CD4-positive, alpha-beta T cell (primary cell): ENCODE measurements around the gene CCDC50. TPM values are rescaled to one million over a fixed set of nuclear protein-coding genes. Genes with fewer than 3 reads are reported as not detected.

Experiments
- ATAC-seq: fragments of 200-7000 bp; cut with Tn5 transposase; one replicate; pipeline ENCODE4 v1.10.0; 2022; ENCODE audit warnings: mild to moderate bottlenecking; ENCODE audit not compliant: poor library complexity
- CTCF ChIA-PET: fragments of 350-600 bp; sonication (Branson Sonifier 250); formaldehyde crosslinking; loops from one replicate; lab custom pipeline; 2021; ENCODE audit warnings: antibody characterized with exemption, inconsistent platforms; lab: Charles Lee
- POLR2A ChIA-PET: fragments of 350-600 bp; sonication (Branson Sonifier 250); formaldehyde crosslinking; loops from one replicate; lab custom pipeline; 2021; ENCODE audit warnings: antibody characterized with exemption, inconsistent platforms; lab: Charles Lee
- DNase-seq, 14 experiments: peaks; one replicate each; pipeline ENCODE4 v3.0.0-alpha.2; 2013 to 2020; ENCODE audit warnings: mixed read lengths in 2 of 14
- H3K27ac ChIP-seq, 2 donors: one replicate each; pipeline versions ENCODE4 v1.5.1 to v1.7.0; 2013; ENCODE audit warnings: low read length in 2 of 2, low read depth in 1 of 2, mild to moderate bottlenecking in 1 of 2
- H3K27me3 ChIP-seq, 2 experiments: 1 replicate in 1 of 2; 2 replicates in 1 of 2; pipeline versions ENCODE4 v1.6.1 to v1.7.0; 2013; ENCODE audit warnings: low read length in 2 of 2, control low read depth in 1 of 2, mild to moderate bottlenecking in 1 of 2, moderate library complexity in 1 of 2; ENCODE audit not compliant: insufficient read depth in 2 of 2, control insufficient read depth in 1 of 2
- H3K36me3 ChIP-seq: one replicate; pipeline ENCODE4 v1.6.1; 2013; ENCODE audit warnings: low read length, control low read depth; ENCODE audit not compliant: insufficient read depth
- H3K4me1 ChIP-seq: one replicate; pipeline ENCODE4 v1.6.1; 2013; ENCODE audit warnings: low read length, control low read depth; ENCODE audit not compliant: insufficient read depth
- H3K4me3 ChIP-seq: one replicate; pipeline ENCODE4 v1.5.1; 2013; ENCODE audit warnings: mild to moderate bottlenecking, low read length, moderate library complexity
- H3K9me3 ChIP-seq, 2 experiments: 1 replicate in 1 of 2; 2 replicates in 1 of 2; pipeline versions ENCODE4 v1.6.1 to v1.7.0; 2013; ENCODE audit warnings: low read length in 2 of 2, mild to moderate bottlenecking in 2 of 2, control low read depth in 1 of 2, moderate library complexity in 1 of 2; ENCODE audit not compliant: control insufficient read depth in 1 of 2, insufficient read depth in 1 of 2
- H3K27ac Mint-ChIP-seq: one replicate; pipeline ENCODE4 v1.8.0; 2020; ENCODE audit warnings: mixed read lengths
- H3K27me3 Mint-ChIP-seq: one replicate; pipeline ENCODE4 v1.8.0; 2021; ENCODE audit warnings: mixed read lengths
- H3K36me3 Mint-ChIP-seq: one replicate; pipeline ENCODE4 v1.8.0; 2021; ENCODE audit warnings: low read depth, mixed read lengths
- H3K4me1 Mint-ChIP-seq: one replicate; pipeline ENCODE4 v1.8.0; 2021; ENCODE audit warnings: low read depth, mixed read lengths
- H3K4me3 Mint-ChIP-seq: one replicate; pipeline ENCODE4 v1.8.0; 2020; ENCODE audit warnings: mild to moderate bottlenecking, mixed read lengths
- H3K9me3 Mint-ChIP-seq: one replicate; pipeline ENCODE4 v1.8.0; 2020; ENCODE audit warnings: mixed read lengths
- CTCF ChIP-seq: fragments of 200-600 bp; IDR thresholded peaks from one replicate; pipeline ENCODE4 v1.8.0; 2022; ENCODE audit warnings: antibody characterized with exemption, mild to moderate bottlenecking
- intact Hi-C, 2 experiments: fragments of 100-400 bp; cut with DNase I in 1 of 2; cut with micrococcal nuclease in 1 of 2; formaldehyde crosslinking; loops; one replicate each; pipeline versions ENCODE4 v1.15.1 to v1.9.0; 2023 to 2025; cut with DNase I, micrococcal nuclease
- total RNA-seq, 174 experiments: library from RNA in 2 of 174; stranded (reverse) in 2 of 174; gene quantifications; one replicate each; pipeline ENCODE4 v1.2.3 and lab custom pipeline; 2021 to 2026

CCDC50 gene
- total RNA-seq, 2 experiments from 2014 or later, result 16.7 to 16.8 TPM

DNA sequence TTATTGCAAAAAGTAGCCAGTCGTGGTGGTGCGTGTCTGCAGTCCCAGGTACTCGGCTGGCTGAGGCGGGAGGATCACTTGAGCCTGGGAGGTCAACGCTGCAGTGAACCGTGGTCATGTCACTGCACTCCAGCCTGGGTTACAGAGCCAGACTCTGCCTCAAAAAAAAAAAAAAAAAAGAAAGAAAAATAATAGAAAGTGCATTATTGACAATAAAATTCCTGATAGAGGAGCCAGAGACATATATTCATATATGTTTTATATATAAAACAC lies 88.2 kb downstream of the CCDC50 start:
- no peaks in the 10 kb centered on the region for H3K36me3 Mint-ChIP-seq
- ATAC-seq (no peak), DNase-seq (no peak)
- no peaks in the 10 kb centered on the region for H3K4me1 ChIP-seq
- H3K4me3 ChIP-seq, result no peak overlapping the region
- no peak overlapping the region for H3K27ac Mint-ChIP-seq
- H3K27me3 Mint-ChIP-seq, result peaks cover 12% of the 10 kb centered on the region
- CTCF ChIA-PET, result no interaction called here
- H3K27ac ChIP-seq, result no peak overlapping the region
- no peaks in the 10 kb centered on the region for H3K4me1 Mint-ChIP-seq
- no peaks in the 10 kb centered on the region for H3K36me3 ChIP-seq
- peaks cover 0 to 5% of the 10 kb centered on the region in 2 experiments for H3K9me3 ChIP-seq
- no peaks in the 10 kb centered on the region for H3K27me3 ChIP-seq
- POLR2A ChIA-PET, result no interaction called here
- H3K9me3 Mint-ChIP-seq, result no peaks in the 10 kb centered on the region
- H3K4me3 Mint-ChIP-seq, result no peak overlapping the region
- intact Hi-C loops, result loop anchor here (5.0 to 10.0 kb wide), 2 partner anchors 1025 to 1027 kb away; no protein-coding TSS in a partner anchor
- TF ChIP-seq CTCF, result no peak

GRCh38 chr3:191420771-191421170 lies 91.6 kb downstream of the CCDC50 start:
- no peak for ATAC-seq
- intact Hi-C loops, result no loop called here
- Histone ChIP-seq H3K9me3 (peaks cover 0 to 3% of the 10 kb centered on the region in 2 experiments), H3K27ac (no peak overlapping the region), H3K4me1 (no peaks in the 10 kb centered on the region), H3K4me3 (no peak overlapping the region), H3K27me3 (no peaks in the 10 kb centered on the region), H3K36me3 (no peaks in the 10 kb centered on the region)
- H3K4me3 Mint-ChIP-seq, result no peak overlapping the region
- TF ChIP-seq CTCF, result no peak
- H3K27me3 Mint-ChIP-seq, result peaks cover 17% of the 10 kb centered on the region
- DNase-seq, result no peak
- POLR2A ChIA-PET, result no interaction called here
- H3K27ac Mint-ChIP-seq, result no peak overlapping the region
- H3K4me1 Mint-ChIP-seq, result no peaks in the 10 kb centered on the region
- CTCF ChIA-PET, result no interaction called here
- no peaks in the 10 kb centered on the region for H3K36me3 Mint-ChIP-seq
- H3K9me3 Mint-ChIP-seq, result no peaks in the 10 kb centered on the region

GRCh38 chr3:191424881-191425280 lies 95.7 kb downstream of the CCDC50 start:
- no peak overlapping the region for H3K27ac ChIP-seq
- no peaks in the 10 kb centered on the region for H3K4me1 ChIP-seq
- TF ChIP-seq CTCF, result no peak
- Mint-ChIP-seq H3K27ac (no peak overlapping the region), H3K4me1 (no peaks in the 10 kb centered on the region), H3K27me3 (peaks cover 18% of the 10 kb centered on the region), H3K36me3 (no peaks in the 10 kb centered on the region), H3K4me3 (no peak overlapping the region), H3K9me3 (no peaks in the 10 kb centered on the region)
- DNase-seq (no peak), ATAC-seq (no peak)
- POLR2A ChIA-PET, result no interaction called here
- intact Hi-C loops, result no loop called here
- no peaks in the 10 kb centered on the region for H3K9me3 ChIP-seq
- CTCF ChIA-PET, result no interaction called here
- H3K36me3 ChIP-seq, result no peaks in the 10 kb centered on the region
- no peak overlapping the region for H3K4me3 ChIP-seq
- no peaks in the 10 kb centered on the region for H3K27me3 ChIP-seq
